ENCODE measurements around the gene RAMP3.

Gene RAMP3

DNA sequence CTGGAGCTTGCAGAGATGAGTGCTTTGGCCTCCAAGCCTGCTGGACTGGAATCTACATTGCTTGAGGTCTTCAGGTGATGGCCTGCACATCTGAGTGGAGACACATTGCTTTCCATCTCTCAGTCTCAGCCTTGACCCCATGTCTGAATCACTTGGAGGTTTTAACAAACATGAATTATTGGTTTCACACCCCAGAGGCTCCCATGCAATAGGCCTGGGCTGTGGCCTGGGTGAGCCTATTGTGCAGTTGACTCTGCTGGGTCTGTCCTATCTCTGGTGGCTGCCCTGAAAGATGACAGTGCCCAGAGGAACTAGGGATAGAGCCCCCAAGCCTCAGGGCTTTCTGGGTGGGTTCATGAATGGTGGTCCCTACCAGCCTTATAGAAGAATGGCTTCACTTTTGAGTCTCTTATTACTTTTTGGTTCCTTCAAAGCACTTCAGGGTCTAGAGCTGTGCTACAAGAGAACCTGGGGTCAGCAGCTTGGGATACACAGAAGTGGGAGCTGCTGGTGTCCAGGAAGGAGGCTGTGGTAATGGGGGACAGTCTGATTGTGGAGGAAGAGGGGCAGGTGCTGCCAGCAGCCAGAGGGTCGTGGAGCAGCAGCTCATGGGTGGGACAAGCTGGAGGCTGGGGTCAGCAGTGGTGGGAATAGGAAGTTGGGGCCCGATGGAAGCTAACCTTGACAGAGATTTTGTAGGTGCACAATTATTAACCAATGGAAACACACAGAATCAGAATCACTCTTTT is 5.5 kb downstream of the RAMP3 start:
- TF ChIP-seq TAF1 (IDR thresholded peaks at IDR 0.05; ENCODE audit: borderline replicate concordance, insufficient read depth, low read length): no peak
- no peak for TF ChIP-seq POLR2AphosphoS5 (IDR thresholded peaks at IDR 0.05; ENCODE audit: low read depth, low read length)
- no peak for TF ChIP-seq SIN3A (IDR thresholded peaks at IDR 0.05; ENCODE audit: borderline replicate concordance, insufficient read depth, low read length)
- TF ChIP-seq, protein P1, sequence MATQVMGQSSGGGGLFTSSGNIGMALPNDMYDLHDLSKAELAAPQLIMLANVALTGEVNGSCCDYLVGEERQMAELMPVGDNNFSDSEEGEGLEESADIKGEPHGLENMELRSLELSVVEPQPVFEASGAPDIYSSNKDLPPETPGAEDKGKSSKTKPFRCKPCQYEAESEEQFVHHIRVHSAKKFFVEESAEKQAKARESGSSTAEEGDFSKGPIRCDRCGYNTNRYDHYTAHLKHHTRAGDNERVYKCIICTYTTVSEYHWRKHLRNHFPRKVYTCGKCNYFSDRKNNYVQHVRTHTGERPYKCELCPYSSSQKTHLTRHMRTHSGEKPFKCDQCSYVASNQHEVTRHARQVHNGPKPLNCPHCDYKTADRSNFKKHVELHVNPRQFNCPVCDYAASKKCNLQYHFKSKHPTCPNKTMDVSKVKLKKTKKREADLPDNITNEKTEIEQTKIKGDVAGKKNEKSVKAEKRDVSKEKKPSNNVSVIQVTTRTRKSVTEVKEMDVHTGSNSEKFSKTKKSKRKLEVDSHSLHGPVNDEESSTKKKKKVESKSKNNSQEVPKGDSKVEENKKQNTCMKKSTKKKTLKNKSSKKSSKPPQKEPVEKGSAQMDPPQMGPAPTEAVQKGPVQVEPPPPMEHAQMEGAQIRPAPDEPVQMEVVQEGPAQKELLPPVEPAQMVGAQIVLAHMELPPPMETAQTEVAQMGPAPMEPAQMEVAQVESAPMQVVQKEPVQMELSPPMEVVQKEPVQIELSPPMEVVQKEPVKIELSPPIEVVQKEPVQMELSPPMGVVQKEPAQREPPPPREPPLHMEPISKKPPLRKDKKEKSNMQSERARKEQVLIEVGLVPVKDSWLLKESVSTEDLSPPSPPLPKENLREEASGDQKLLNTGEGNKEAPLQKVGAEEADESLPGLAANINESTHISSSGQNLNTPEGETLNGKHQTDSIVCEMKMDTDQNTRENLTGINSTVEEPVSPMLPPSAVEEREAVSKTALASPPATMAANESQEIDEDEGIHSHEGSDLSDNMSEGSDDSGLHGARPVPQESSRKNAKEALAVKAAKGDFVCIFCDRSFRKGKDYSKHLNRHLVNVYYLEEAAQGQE (IDR thresholded peaks at IDR 0.05; ENCODE audit: insufficient read depth in 1 of 2, low read depth in 2 of 2, low read length in 2 of 2): no peak

DNA sequence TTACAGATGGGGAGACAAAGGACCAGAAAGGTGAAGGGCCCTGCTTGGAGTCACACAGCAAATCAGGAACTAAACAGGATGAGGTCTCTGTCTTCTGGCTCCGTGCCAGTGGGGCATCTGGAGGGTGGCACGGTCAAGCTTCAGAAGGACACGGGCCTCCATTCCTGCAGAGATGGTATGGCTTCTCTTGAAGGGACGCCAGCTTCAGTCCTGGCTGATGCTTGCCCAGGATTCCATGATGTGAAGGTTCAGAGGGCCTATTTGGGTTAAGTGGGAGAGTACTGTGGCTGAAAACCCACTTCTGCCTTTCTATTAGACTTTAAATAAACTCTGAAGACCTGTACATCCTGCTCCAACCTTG is 6.1 kb downstream of the RAMP3 start:
- no peak for TF ChIP-seq FOXP2 (optimal IDR thresholded peaks at IDR 0.05; ENCODE audit: borderline replicate concordance, extremely low read depth, extremely low read length, insufficient read depth)
- TF ChIP-seq POLR2AphosphoS5 (IDR thresholded peaks at IDR 0.05; ENCODE audit: low read depth, low read length): no peak
- no peak for TF ChIP-seq SIN3A (IDR thresholded peaks at IDR 0.05; ENCODE audit: borderline replicate concordance, insufficient read depth, low read length)
- TF ChIP-seq, protein P1 (IDR thresholded peaks at IDR 0.05; ENCODE audit: insufficient read depth in 1 of 2, low read depth in 2 of 2, low read length in 2 of 2): no peak
- TF ChIP-seq TAF1 (IDR thresholded peaks at IDR 0.05; ENCODE audit: borderline replicate concordance, insufficient read depth, low read length): no peak

- TF ChIP-seq SIN3A (IDR thresholded peaks at IDR 0.05; ENCODE audit: borderline replicate concordance, insufficient read depth, low read length) (no peak), TAF1 (IDR thresholded peaks at IDR 0.05; ENCODE audit: borderline replicate concordance, insufficient read depth, low read length) (no peak), POLR2AphosphoS5 (IDR thresholded peaks at IDR 0.05; ENCODE audit: low read depth, low read length) (no peak), FOXP2 (optimal IDR thresholded peaks at IDR 0.05; ENCODE audit: borderline replicate concordance, extremely low read depth, extremely low read length, insufficient read depth) (no peak)
- TF ChIP-seq, protein P1 (IDR thresholded peaks at IDR 0.05; ENCODE audit: insufficient read depth in 1 of 2, low read depth in 2 of 2, low read length in 2 of 2): no peak
Observed at GRCh38 chr7:45165857-45166256, 8.3 kb downstream of the RAMP3 start.

- TF ChIP-seq, protein P1 (IDR thresholded peaks at IDR 0.05; ENCODE audit: insufficient read depth in 1 of 2, low read depth in 2 of 2, low read length in 2 of 2): no peak
- TF ChIP-seq POLR2AphosphoS5 (IDR thresholded peaks at IDR 0.05; ENCODE audit: low read depth, low read length): no peak
Observed at GRCh38 chr7:45171946-45172345, 14.4 kb downstream of the RAMP3 start.

Data from PFSK-1 (cell line).